Osteoblast (primary cell): ENCODE results near the gene LRMDA. TPM values are rescaled to one million over a fixed set of nuclear protein-coding genes. Genes with fewer than 3 reads are reported as not detected.
A peak's percentile ranks its signal among the peaks of the same experiment; 100 is the strongest.

Experiments
- DNase-seq: peaks from one replicate; pipeline ENCODE4 v3.0.0; 2011; ENCODE audit warnings: low spot score, mixed read lengths; ENCODE audit not compliant: insufficient read length; ENCODE audit errors: missing footprints
- H2AFZ ChIP-seq: 2 replicates; pipeline ENCODE4 v1.6.0; 2011; ENCODE audit warnings: mild to moderate bottlenecking, low read length
- H3K27ac ChIP-seq: 2 replicates; pipeline ENCODE4 v1.5.1; 2011; ENCODE audit warnings: mild to moderate bottlenecking, low read depth, low read length, moderate library complexity
- H3K27me3 ChIP-seq: 2 replicates; pipeline ENCODE4 v1.6.0; 2012; ENCODE audit warnings: mild to moderate bottlenecking, control low read depth, inconsistent platforms, low read length, moderate library complexity; ENCODE audit not compliant: insufficient read depth
- H3K36me3 ChIP-seq: 2 replicates; pipeline ENCODE4 v1.5.1; 2011; ENCODE audit warnings: mild to moderate bottlenecking, low read length, control low read depth, moderate library complexity; ENCODE audit not compliant: insufficient read depth
- H3K4me1 ChIP-seq: 2 replicates; pipeline ENCODE4 v1.5.1; 2011; ENCODE audit warnings: mild to moderate bottlenecking, low read length, control low read depth, moderate library complexity; ENCODE audit not compliant: insufficient read depth
- H3K4me2 ChIP-seq: 2 replicates; pipeline ENCODE4 v1.6.0; 2011; ENCODE audit warnings: mild to moderate bottlenecking, low read length; ENCODE audit not compliant: insufficient read depth
- H3K4me3 ChIP-seq: fragments of 200-600 bp; sonication (generic); 3 replicates; pipeline ENCODE4 v1.5.1; 2012; ENCODE audit warnings: mild to moderate bottlenecking, low read length, inconsistent platforms; ENCODE audit not compliant: insufficient read depth
- H3K79me2 ChIP-seq: 2 replicates; pipeline ENCODE4 v1.6.0; 2012; ENCODE audit warnings: mild to moderate bottlenecking, low read length, control low read depth, inconsistent platforms; ENCODE audit not compliant: insufficient read depth
- H3K9me3 ChIP-seq: 2 replicates; pipeline ENCODE4 v1.5.1; 2011; ENCODE audit warnings: low read depth, low read length, control low read depth
- H4K20me1 ChIP-seq: 2 replicates; pipeline ENCODE4 v1.6.0; 2012; ENCODE audit warnings: mild to moderate bottlenecking, low read length, control low read depth; ENCODE audit not compliant: insufficient read depth
- CTCF ChIP-seq: IDR thresholded peaks from 2 replicates; pipeline ENCODE4 v1.5.1; 2011; ENCODE audit warnings: mild to moderate bottlenecking, low read depth, low read length, moderate library complexity; ENCODE audit errors: extremely low read depth
- total RNA-seq: library from RNA; depleted of rRNA; stranded (reverse); fragments of >200 nt; gene quantifications from 2 replicates; pipeline ENCODE4 v1.2.3, GENCODE V29; 2012

LRMDA gene
- total RNA-seq, 1 donor: 18.5 TPM

DNA sequence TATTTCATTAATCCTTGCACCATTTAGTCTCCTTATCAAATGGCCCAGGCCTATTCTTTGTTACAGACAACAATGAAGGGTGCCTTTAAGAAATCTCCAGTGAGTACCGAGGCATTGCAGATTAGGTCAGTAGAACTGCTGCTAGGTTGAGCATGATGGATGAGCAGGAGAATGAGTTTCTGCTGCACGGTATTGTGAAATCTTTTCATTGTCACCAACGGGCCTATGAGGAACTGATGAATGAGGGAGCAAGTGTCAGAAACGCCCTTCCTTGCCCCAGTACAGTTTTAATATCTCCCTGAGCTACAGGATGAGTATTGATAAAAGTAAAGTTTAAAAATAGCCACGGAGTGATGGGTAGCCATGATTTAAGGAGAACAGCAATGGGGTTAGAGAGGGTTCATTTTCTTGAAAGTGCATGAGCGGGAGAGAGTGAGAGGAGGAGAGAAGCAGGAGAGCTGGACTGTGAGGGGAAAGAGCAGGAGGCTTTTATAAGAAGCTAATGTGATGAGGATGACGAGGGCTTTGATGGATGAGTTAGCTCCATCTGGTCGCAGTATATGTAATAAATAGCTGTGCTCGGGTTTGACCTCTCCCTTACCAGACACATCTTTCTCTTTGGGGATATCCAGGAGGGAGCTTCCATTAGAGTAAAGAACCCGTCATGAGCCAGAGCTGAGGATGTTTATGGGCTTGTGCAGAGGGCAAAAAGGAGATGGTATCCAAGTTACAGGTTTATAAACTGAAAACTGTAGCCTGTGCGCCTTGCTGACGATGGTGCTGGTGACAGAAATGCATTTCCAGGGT lies 526.1 kb downstream of the LRMDA start:
- Histone ChIP-seq H3K27ac (no peak overlapping the region), H3K4me1 (peaks cover 10% of the 10 kb centered on the region), H4K20me1 (no peaks in the 10 kb centered on the region), H3K9me3 (no peaks in the 10 kb centered on the region), H2AFZ (no peak overlapping the region), H3K79me2 (no peaks in the 10 kb centered on the region), H3K27me3 (peaks cover 8% of the 10 kb centered on the region), H3K36me3 (no peaks in the 10 kb centered on the region), H3K4me3 (no peak overlapping the region), H3K4me2 (no peak overlapping the region)
- no peak for DNase-seq
- no peak for TF ChIP-seq CTCF

DNA sequence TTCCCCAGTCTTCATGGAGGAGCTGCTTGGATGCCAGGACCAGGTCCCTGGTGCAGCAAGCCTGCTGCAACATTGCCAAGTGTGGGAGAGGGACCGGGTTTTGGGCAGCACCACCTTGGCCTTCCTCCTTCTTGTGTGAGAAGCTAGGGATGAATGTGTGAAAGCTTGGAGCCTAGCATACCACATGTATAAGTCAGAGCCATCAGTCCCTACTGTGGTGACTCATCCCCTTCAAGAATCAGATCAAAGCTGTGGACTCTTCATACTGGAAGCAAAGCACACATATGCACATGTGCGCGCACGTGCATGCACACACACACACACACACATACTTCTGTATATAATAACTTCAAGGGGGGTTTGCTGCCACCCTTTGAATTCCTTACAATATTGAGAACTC lies 527.8 kb downstream of the LRMDA start:
- Histone ChIP-seq H3K4me3 (no peak overlapping the region), H4K20me1 (no peaks in the 10 kb centered on the region), H3K27ac (no peak overlapping the region), H3K36me3 (no peaks in the 10 kb centered on the region), H3K79me2 (no peaks in the 10 kb centered on the region), H3K4me2 (no peak overlapping the region), H3K9me3 (no peaks in the 10 kb centered on the region), H3K4me1 (peaks cover 10% of the 10 kb centered on the region), H2AFZ (no peak overlapping the region), H3K27me3 (peaks cover 8% of the 10 kb centered on the region)
- no peak for TF ChIP-seq CTCF
- peak; percentile 74 for DNase-seq

DNA sequence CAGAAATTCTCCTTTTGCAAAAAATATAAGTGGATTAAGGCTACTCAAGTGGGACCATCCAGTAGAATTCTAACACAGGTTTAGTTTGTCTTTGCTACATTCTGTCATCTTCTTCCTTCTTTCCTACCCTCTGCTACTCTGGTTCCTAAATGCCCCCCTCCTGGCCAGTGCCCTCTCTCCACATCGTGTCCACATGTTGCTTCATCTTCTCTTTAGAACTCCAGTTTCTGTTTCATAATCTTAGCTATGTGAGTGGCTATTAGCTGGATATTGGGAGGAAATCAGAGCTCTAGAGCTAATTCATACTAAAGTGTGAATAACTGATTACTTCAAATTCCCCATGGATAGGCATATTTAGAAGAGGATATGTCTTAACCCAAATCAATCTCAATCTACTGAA lies 528.5 kb downstream of the LRMDA start:
- Histone ChIP-seq H3K79me2 (no peaks in the 10 kb centered on the region), H2AFZ (no peak overlapping the region), H3K27me3 (peaks cover 4% of the 10 kb centered on the region), H3K27ac (no peak overlapping the region), H4K20me1 (no peaks in the 10 kb centered on the region), H3K9me3 (no peaks in the 10 kb centered on the region), H3K4me1 (peaks cover 10% of the 10 kb centered on the region), H3K36me3 (no peaks in the 10 kb centered on the region), H3K4me2 (no peak overlapping the region), H3K4me3 (no peak overlapping the region)
- no peak for TF ChIP-seq CTCF
- DNase-seq: no peak

DNA sequence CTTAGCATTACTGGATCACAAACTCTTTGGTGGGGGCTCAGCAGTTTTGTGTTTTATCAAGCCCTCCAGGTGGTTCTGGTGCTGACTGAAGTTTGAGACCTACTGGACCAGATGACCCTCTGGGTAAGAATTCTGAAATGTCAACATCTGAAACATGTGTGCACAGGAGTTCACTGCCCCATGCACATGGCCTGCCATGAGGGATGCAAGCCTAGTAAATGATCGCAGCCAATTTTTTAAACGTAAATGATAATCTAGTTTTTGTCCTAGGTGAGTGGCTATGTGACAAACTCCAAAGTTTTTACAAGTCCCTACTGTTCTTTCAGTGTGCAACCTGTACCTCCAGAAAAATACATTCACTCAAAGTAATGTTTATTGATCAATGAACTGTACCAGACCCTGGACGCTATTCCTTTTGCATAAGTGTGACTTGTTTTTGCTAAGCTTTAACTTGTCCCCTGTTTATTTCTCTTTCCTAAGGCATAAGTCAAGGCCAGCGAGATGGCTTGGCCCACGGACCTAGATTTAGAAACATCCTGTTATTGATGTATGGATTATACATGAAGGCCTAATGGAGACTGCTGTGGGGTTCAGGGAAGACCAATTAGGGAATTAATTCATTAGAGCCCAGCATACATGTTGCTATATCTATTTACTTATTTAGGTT lies 531.1 kb downstream of the LRMDA start:
- H3K9me3 ChIP-seq: no peaks in the 10 kb centered on the region

More for the DNA sequence above, 531.1 kb downstream of the LRMDA start:
- H3K27me3 ChIP-seq: no peaks in the 10 kb centered on the region
- no peak overlapping the region for H3K4me3 ChIP-seq
- H3K36me3 ChIP-seq: no peaks in the 10 kb centered on the region
- TF ChIP-seq CTCF: no peak
- H3K4me1 ChIP-seq: peaks cover 10% of the 10 kb centered on the region
- DNase-seq: no peak
- no peak overlapping the region for H3K4me2 ChIP-seq
- no peak overlapping the region for H2AFZ ChIP-seq
- no peaks in the 10 kb centered on the region for H3K79me2 ChIP-seq
- no peak overlapping the region for H3K27ac ChIP-seq
- no peaks in the 10 kb centered on the region for H4K20me1 ChIP-seq
